NCI-H1930 (cell line): ENCODE results near the gene STK10.
"Not testable (repeated sequence)": the region's sequence is repeated elsewhere in the genome, so short reads cannot be mapped to it uniquely, and the experiment has no call there.

Experiments used
- DNase-seq, 2 experiments: peaks; one replicate each; lab custom pipeline; 2025; lab: John Stamatoyannopoulos, UW

The STK10 gene

GRCh38 chr5:172165465-172165864 is 22.6 kb downstream of the STK10 start:
- no peak for DNase-seq

GRCh38 chr5:172164769-172165212 is 23.2 kb downstream of the STK10 start:
- DNase-seq, result no peak

GRCh38 chr5:172163346-172163745 is 24.7 kb downstream of the STK10 start:
- DNase-seq, result no peak

- no peak for DNase-seq
These were observed 25.1 kb downstream of the STK10 start for GRCh38 chr5:172162987-172163343.

GRCh38 chr5:172162323-172162986 is 25.6 kb downstream of the STK10 start:
- DNase-seq, result no peak

GRCh38 chr5:172160506-172160905 is 27.5 kb downstream of the STK10 start:
- DNase-seq, result no peak

- DNase-seq, result no peak
These were observed 29.0 kb downstream of the STK10 start for GRCh38 chr5:172159016-172159415.

- DNase-seq, result no peak
These were observed 31.5 kb downstream of the STK10 start for GRCh38 chr5:172156541-172156994.

GRCh38 chr5:172155101-172155500 is 32.9 kb downstream of the STK10 start:
- DNase-seq, result not testable (repeated sequence)

GRCh38 chr5:172153695-172154094 is 34.3 kb downstream of the STK10 start:
- DNase-seq, result no peak

GRCh38 chr5:172151661-172152210 is 36.3 kb downstream of the STK10 start:
- no peak for DNase-seq

- DNase-seq, result no peak
These were observed 37.3 kb downstream of the STK10 start for GRCh38 chr5:172150514-172151425.

- not testable (repeated sequence) for DNase-seq
These were observed 38.5 kb downstream of the STK10 start for GRCh38 chr5:172149481-172149880.

GRCh38 chr5:172149073-172149472 is 39.0 kb downstream of the STK10 start:
- DNase-seq, result no peak

GRCh38 chr5:172148381-172148780 is 39.6 kb downstream of the STK10 start:
- no peak for DNase-seq

- DNase-seq, result no peak
These were observed 40.2 kb downstream of the STK10 start for GRCh38 chr5:172147857-172148256.

GRCh38 chr5:172146748-172147092 is 41.3 kb downstream of the STK10 start:
- no peak for DNase-seq

- DNase-seq, result no peak
These were observed 41.9 kb downstream of the STK10 start for GRCh38 chr5:172145870-172146747.

GRCh38 chr5:172144931-172145869 is 42.8 kb downstream of the STK10 start:
- DNase-seq, result no peak

- DNase-seq, result no peak
These were observed 43.7 kb downstream of the STK10 start for GRCh38 chr5:172144291-172144815.

- no peak for DNase-seq
These were observed 44.1 kb downstream of the STK10 start for GRCh38 chr5:172143875-172144274.
